A549 (cell line): Measurements from ENCODE around the gene SRRM2. TPM values are rescaled to one million over a fixed set of nuclear protein-coding genes. Genes with fewer than 3 reads are reported as not detected.

Experiments
- ATAC-seq, 2 experiments: fragments of 200-7000 bp in 1 of 2; fragments of >200 bp in 1 of 2; cut with Nextera tagmentation in 1 of 2; cut with Tn5 transposase in 1 of 2; 3 replicates each; pipeline versions ENCODE4 v1.8.0 to v1.9.1; 2018 to 2020; ENCODE audit warnings: mild to moderate bottlenecking in 1 of 2, moderate library complexity in 1 of 2
- CTCF ChIA-PET: fragments of 300-600 bp; sonication (Branson Sonifier 250); formaldehyde crosslinking; extraction: SDS; loops from one replicate; lab custom pipeline; 2021; ENCODE audit warnings: antibody characterized with exemption, inconsistent platforms; lab: Yijun Ruan, JAX
- POLR2A ChIA-PET: fragments of 350-600 bp; formaldehyde crosslinking; extraction: SDS; loops from one replicate; lab custom pipeline; 2021; ENCODE audit warnings: antibody characterized with exemption, inconsistent platforms; lab: Yijun Ruan, JAX
- DNase-seq, 2 experiments: peaks; one replicate each; pipeline versions ENCODE4 v3.0.0 to v3.0.0-alpha.2; 2011 to 2016; ENCODE audit warnings: low read depth in 1 of 2, low spot score in 1 of 2
- FAIRE-seq: peaks from 2 replicates; lab custom pipeline; 2011; peaks lifted over from hg19 to GRCh38; lab: Jason Lieb, UNC
- H3K27ac ChIP-seq, 2 experiments: fragments of >200 bp; sonication (Bioruptor Twin); formaldehyde crosslinking; 3 replicates each; pipeline ENCODE4 v1.5.1; 2016 to 2017
- H3K4me1 ChIP-seq: fragments of >200 bp; sonication (Bioruptor Twin); formaldehyde crosslinking; 3 replicates; pipeline ENCODE4 v1.6.1; 2016
- H3K4me2 ChIP-seq: fragments of >200 bp; sonication (Bioruptor Twin); formaldehyde crosslinking; 3 replicates; pipeline ENCODE4 v1.6.1; 2016
- H3K4me3 ChIP-seq: fragments of >200 bp; sonication (Bioruptor Twin); formaldehyde crosslinking; 3 replicates; pipeline ENCODE4 v1.5.1; 2016
- H3K9me3 ChIP-seq: fragments of >200 bp; sonication (Bioruptor Twin); formaldehyde crosslinking; 3 replicates; pipeline ENCODE4 v1.6.1; 2016
- CHD4 ChIP-seq: fragments of 200-600 bp; sonication (generic); IDR thresholded peaks from 2 replicates; pipeline ENCODE4 v1.6.1; 2016; ENCODE audit warnings: antibody characterized with exemption, mild to moderate bottlenecking, borderline replicate concordance
- EHMT2 ChIP-seq: fragments of 200-600 bp; sonication (generic); IDR thresholded peaks from 2 replicates; pipeline ENCODE4 v1.6.1; 2016; ENCODE audit warnings: antibody characterized with exemption, low read depth, mild to moderate bottlenecking, moderate library complexity
- EP300 ChIP-seq, 2 experiments: fragments of >200 bp; sonication (Bioruptor Twin); formaldehyde crosslinking; IDR thresholded peaks; 2 replicates in 1 of 2; 3 replicates in 1 of 2; pipeline ENCODE4 v1.6.1; 2016 to 2017
- FOXS1 ChIP-seq: fragments of 250-450 bp; sonication (Bioruptor Pico); IDR thresholded peaks from 2 replicates; pipeline ENCODE4 v1.5.0; 2020; ENCODE audit warnings: mild to moderate bottlenecking, moderate library complexity
- HDAC2 ChIP-seq: fragments of 200-600 bp; sonication (generic); IDR thresholded peaks from 2 replicates; pipeline ENCODE4 v1.6.1; 2016
- HOXB13 ChIP-seq: fragments of 250-450 bp; sonication (Bioruptor Pico); IDR thresholded peaks from 2 replicates; pipeline ENCODE4 v1.5.0; 2020; ENCODE audit warnings: low read depth, mild to moderate bottlenecking, moderate library complexity
- HOXB5 ChIP-seq: fragments of 250-450 bp; sonication (Bioruptor Pico); IDR thresholded peaks from 2 replicates; pipeline ENCODE4 v1.5.0; 2020; ENCODE audit warnings: mild to moderate bottlenecking, moderate library complexity
- JUNB ChIP-seq: fragments of >200 bp; sonication (Bioruptor Twin); formaldehyde crosslinking; IDR thresholded peaks from 2 replicates; pipeline ENCODE4 v1.6.1; 2016
- KDM5A ChIP-seq: fragments of 200-600 bp; sonication (generic); IDR thresholded peaks from 2 replicates; pipeline ENCODE4 v1.6.1; 2016; ENCODE audit warnings: antibody characterized with exemption, mild to moderate bottlenecking
- NFE2L2 ChIP-seq: fragments of 150-350 bp; conservative IDR thresholded peaks from 2 replicates; pipeline ENCODE4 v1.6.1; 2014; ENCODE audit warnings: low read length
- NR3C1 ChIP-seq: fragments of >200 bp; sonication (Bioruptor Twin); formaldehyde crosslinking; IDR thresholded peaks from 3 replicates; pipeline ENCODE4 v1.6.1; 2017
- PHF8 ChIP-seq: fragments of 200-600 bp; sonication (generic); IDR thresholded peaks from 2 replicates; pipeline ENCODE4 v1.6.1; 2016; ENCODE audit warnings: low read depth, mild to moderate bottlenecking, antibody characterized with exemption, moderate library complexity, borderline replicate concordance
- POLR2AphosphoS2 ChIP-seq: conservative IDR thresholded peaks from 2 replicates; pipeline ENCODE4 v1.6.1; 2012; ENCODE audit warnings: low read length, improper control_type of control experiment, inconsistent platforms
- RAD21 ChIP-seq, 2 experiments: fragments of >200 bp in 1 of 2; sonication (Bioruptor Twin) in 1 of 2; formaldehyde crosslinking in 1 of 2; IDR thresholded peaks in 1 of 2; conservative IDR thresholded peaks in 1 of 2; 2 replicates in 1 of 2; 3 replicates in 1 of 2; pipeline ENCODE4 v1.6.1; 2012 to 2018; ENCODE audit warnings: inconsistent platforms in 1 of 2
- SMC3 ChIP-seq: fragments of >200 bp; sonication (Bioruptor Twin); formaldehyde crosslinking; IDR thresholded peaks from 3 replicates; pipeline ENCODE4 v1.6.1; 2018; ENCODE audit warnings: inconsistent platforms
- SREBF2 ChIP-seq: fragments of 450-650 bp; IDR thresholded peaks from 2 replicates; pipeline ENCODE4 v1.6.1; 2014; ENCODE audit warnings: mild to moderate bottlenecking, moderate library complexity
- ZC3H11A ChIP-seq: fragments of 450-650 bp; IDR thresholded peaks from 2 replicates; pipeline ENCODE4 v1.6.1; 2014; ENCODE audit warnings: antibody characterized with exemption, mild to moderate bottlenecking
- WGBS: methylation state at CpG from one replicate; pipeline ENCODE4 v1.1.6; 2017; ENCODE audit errors: missing lambda C conversion rate; 5-methylcytosine and 5-hydroxymethylcytosine counted together
- polyA plus RNA-seq, 4 experiments: library from polyadenylated mRNA; depleted of rRNA in 3 of 4; stranded (reverse); fragments of >200 nt; fragmentation: RNase III in 1 of 4; extraction: RNeasy Plus Mini Kit Qiagen cat#74134 plus additional on column Dnase treatment in 1 of 4; gene quantifications; 2 replicates in 3 of 4; 3 replicates in 1 of 4; pipeline ENCODE4 v1.2.3, GENCODE V29; 2011 to 2017
- TF ChIP-seq, protein P1 (sequence below): fragments of 200-600 bp; sonication (generic); IDR thresholded peaks from 2 replicates; pipeline ENCODE4 v1.6.1; 2016; ENCODE audit warnings: antibody characterized with exemption, mild to moderate bottlenecking, moderate library complexity
- TF ChIP-seq, protein P2 (sequence below): fragments of 450-650 bp; IDR thresholded peaks from 2 replicates; pipeline ENCODE4 v1.6.1; 2014; ENCODE audit warnings: antibody characterized with exemption
- TF ChIP-seq, protein P3 (sequence below): fragments of 150-350 bp; IDR thresholded peaks from 2 replicates; pipeline ENCODE4 v1.6.1; 2014; ENCODE audit warnings: low read depth, mild to moderate bottlenecking, low read length

Gene SRRM2
- polyA plus RNA-seq, 2 of the 4 experiments (the other 2 are of a cell fraction), result 167 to 512 TPM

DNA sequence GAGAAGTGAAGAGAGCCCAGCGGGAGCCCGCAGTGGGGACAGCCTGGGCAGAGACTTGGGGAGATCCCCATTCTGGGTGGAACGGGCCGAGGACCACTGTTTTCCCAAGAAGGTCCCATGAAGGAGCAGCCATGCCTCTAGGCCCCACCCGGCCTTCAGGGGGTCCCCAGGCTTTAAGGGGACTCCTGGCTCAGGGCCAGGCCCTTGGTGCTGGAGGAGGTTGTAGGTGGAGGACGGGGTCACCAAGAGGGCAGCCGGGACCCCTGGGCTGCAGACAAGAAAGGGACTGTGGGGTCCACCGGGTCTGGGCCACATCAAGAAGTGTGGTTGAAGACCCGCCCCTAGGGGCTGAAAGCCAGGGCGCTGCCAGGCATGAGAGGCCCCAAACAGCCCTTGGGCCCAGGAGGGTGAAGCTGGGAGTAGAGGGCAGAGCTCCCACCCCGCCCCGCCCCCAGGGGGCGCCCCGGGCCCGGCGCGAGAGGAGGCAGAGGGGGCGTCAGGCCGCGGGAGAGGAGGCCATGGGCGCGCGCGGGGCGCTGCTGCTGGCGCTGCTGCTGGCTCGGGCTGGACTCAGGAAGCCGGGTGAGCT is 64.4 kb downstream of the SRRM2 start, which contains the start of gene PRSS21 (continued):
- TF ChIP-seq, protein P1, sequence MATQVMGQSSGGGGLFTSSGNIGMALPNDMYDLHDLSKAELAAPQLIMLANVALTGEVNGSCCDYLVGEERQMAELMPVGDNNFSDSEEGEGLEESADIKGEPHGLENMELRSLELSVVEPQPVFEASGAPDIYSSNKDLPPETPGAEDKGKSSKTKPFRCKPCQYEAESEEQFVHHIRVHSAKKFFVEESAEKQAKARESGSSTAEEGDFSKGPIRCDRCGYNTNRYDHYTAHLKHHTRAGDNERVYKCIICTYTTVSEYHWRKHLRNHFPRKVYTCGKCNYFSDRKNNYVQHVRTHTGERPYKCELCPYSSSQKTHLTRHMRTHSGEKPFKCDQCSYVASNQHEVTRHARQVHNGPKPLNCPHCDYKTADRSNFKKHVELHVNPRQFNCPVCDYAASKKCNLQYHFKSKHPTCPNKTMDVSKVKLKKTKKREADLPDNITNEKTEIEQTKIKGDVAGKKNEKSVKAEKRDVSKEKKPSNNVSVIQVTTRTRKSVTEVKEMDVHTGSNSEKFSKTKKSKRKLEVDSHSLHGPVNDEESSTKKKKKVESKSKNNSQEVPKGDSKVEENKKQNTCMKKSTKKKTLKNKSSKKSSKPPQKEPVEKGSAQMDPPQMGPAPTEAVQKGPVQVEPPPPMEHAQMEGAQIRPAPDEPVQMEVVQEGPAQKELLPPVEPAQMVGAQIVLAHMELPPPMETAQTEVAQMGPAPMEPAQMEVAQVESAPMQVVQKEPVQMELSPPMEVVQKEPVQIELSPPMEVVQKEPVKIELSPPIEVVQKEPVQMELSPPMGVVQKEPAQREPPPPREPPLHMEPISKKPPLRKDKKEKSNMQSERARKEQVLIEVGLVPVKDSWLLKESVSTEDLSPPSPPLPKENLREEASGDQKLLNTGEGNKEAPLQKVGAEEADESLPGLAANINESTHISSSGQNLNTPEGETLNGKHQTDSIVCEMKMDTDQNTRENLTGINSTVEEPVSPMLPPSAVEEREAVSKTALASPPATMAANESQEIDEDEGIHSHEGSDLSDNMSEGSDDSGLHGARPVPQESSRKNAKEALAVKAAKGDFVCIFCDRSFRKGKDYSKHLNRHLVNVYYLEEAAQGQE, result no peak
- TF ChIP-seq KDM5A (no peak), JUNB (no peak), CHD4 (no peak)
- TF ChIP-seq, protein P2, sequence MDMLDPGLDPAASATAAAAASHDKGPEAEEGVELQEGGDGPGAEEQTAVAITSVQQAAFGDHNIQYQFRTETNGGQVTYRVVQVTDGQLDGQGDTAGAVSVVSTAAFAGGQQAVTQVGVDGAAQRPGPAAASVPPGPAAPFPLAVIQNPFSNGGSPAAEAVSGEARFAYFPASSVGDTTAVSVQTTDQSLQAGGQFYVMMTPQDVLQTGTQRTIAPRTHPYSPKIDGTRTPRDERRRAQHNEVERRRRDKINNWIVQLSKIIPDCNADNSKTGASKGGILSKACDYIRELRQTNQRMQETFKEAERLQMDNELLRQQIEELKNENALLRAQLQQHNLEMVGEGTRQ, result no peak

DNA sequence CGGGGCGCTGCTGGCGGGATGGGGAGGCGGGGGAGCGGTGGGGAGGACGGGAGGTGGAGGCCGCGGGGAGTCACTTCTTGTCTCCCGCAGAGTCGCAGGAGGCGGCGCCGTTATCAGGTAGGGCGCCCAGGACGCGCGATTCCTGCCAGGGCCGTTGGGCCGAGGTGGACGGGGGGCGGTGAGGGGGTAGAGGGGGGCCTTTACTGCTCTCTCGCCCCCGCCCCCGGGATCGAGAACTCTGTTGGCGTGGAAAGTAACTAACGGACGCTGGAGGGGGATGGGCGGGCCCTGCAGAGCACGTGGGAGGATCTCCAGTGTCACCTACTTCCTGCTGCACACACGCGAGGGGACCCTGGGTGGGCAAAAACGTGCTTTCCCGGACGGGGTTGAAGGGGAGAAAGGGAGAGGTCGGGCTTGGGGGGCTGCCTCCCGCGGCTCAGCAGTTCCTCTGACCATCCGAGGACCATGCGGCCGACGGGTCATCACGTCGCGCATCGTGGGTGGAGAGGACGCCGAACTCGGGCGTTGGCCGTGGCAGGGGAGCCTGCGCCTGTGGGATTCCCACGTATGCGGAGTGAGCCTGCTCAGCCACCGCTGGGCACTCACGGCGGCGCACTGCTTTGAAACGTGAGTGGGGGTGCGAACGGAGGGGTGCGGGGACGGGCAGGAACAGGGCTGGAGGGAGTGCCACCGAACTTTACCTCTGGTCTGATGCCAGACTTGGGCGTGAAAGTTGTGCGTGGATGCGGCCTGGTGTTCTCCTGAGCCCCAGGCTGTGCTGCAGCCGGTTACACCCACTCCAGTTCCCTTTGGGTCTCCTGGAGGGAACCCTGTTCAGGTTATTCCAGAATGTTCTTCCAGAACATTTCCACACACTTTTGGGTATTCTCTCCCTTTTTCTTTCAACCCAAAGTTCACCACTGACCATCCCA is 65.2 kb downstream of the SRRM2 start:
- Histone ChIP-seq H3K4me1 (no peaks in the 10 kb centered on the region), H3K4me3 (no peak overlapping the region), H3K4me2 (no peak overlapping the region)
- DNase-seq, result no peak
- TF ChIP-seq KDM5A (no peak), FOXS1 (CRISPR knock-in tag) (no peak), ZC3H11A (no peak), NFE2L2 (no peak), HOXB5 (CRISPR knock-in tag) (no peak), HOXB13 (CRISPR knock-in tag) (no peak), EHMT2 (no peak), SREBF2 (no peak)
- TF ChIP-seq, protein P3, sequence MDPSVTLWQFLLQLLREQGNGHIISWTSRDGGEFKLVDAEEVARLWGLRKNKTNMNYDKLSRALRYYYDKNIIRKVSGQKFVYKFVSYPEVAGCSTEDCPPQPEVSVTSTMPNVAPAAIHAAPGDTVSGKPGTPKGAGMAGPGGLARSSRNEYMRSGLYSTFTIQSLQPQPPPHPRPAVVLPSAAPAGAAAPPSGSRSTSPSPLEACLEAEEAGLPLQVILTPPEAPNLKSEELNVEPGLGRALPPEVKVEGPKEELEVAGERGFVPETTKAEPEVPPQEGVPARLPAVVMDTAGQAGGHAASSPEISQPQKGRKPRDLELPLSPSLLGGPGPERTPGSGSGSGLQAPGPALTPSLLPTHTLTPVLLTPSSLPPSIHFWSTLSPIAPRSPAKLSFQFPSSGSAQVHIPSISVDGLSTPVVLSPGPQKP, result no peak
- TF ChIP-seq, all 56 proteins: peak for 0
- no peak for FAIRE-seq
- Histone ChIP-seq H3K9me3 (no peaks in the 10 kb centered on the region), H3K27ac (no peak overlapping the region)
- ATAC-seq, result no peak
- ChIA-PET POLR2A (no interaction called here), CTCF (interaction anchor here (0.6 kb wide), 1 partner anchor 115 kb away, joined by 3 read pairs; no protein-coding TSS in a partner anchor)
- 83% methylated on average over 60 of the region's 68 CpGs for WGBS

DNA sequence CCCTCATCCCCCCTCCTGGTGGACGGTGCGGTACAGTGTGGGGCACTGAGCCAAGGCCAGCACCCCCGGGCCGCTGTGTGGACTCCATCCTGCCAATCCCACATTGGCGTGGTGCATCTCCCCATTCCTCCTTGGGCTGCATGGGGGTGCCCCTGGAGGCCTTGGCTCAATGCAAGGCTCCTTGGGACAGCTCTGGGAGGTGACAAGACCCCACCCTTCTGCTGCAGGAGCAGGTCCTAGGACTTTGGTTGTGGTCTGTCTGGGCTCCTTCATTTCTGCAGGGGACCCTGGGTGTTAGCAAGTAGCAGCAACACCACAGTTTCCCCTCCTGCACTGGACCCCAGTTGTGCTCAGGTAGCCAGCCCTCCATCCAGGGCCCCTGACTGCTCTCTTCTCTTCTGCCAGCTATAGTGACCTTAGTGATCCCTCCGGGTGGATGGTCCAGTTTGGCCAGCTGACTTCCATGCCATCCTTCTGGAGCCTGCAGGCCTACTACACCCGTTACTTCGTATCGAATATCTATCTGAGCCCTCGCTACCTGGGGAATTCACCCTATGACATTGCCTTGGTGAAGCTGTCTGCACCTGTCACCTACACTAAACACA is 65.9 kb downstream of the SRRM2 start:
- 90% methylated on average over 10 of the region's 10 CpGs for WGBS
- TF ChIP-seq HDAC2 (no peak), RAD21 (conservative IDR thresholded peaks at IDR 0.05 in 1 of 2, IDR thresholded peaks at IDR 0.05 in 1 of 2) (no peak), SMC3 (no peak), EHMT2 (no peak), NR3C1 (no peak), PHF8 (no peak), EP300 (IDR thresholded peaks at IDR 0.05) (no peak), POLR2AphosphoS2 (no peak)
- FAIRE-seq, result no peak
- Histone ChIP-seq H3K4me1 (no peaks in the 10 kb centered on the region), H3K27ac (no peak overlapping the region), H3K9me3 (no peaks in the 10 kb centered on the region), H3K4me3 (no peak overlapping the region), H3K4me2 (no peak overlapping the region)
- ChIA-PET CTCF (no interaction called here), POLR2A (no interaction called here)
- DNase-seq, result no peak
- no peak for ATAC-seq
